GM23338 (cell line): Measurements from ENCODE around the gene INPP5A. TPM values are rescaled to one million over a fixed set of nuclear protein-coding genes. Genes with fewer than 3 reads are reported as not detected.

Source experiments
- ATAC-seq: fragments of 200-7000 bp; cut with Tn5 transposase; 3 replicates; pipeline ENCODE4 v1.9.1; 2020
- DNase-seq: peaks from one replicate; pipeline ENCODE4 v3.0.0-alpha.2; 2015; ENCODE audit warnings: low spot score
- H2AFZ ChIP-seq: fragments of 200-600 bp; sonication (generic); 2 replicates; pipeline ENCODE4 v1.8.0; 2016; ENCODE audit warnings: antibody characterized with exemption, mild to moderate bottlenecking, moderate library complexity
- H3F3A ChIP-seq: fragments of 200-600 bp; sonication (generic); replicated peaks from 2 replicates; pipeline ENCODE4 v1.8.0; 2017; ENCODE audit warnings: antibody characterized with exemption, mixed run types, low read depth
- H3K27ac ChIP-seq: fragments of 200-600 bp; sonication (generic); 2 replicates; pipeline ENCODE4 v1.6.1; 2016; ENCODE audit warnings: low read depth
- H3K27me3 ChIP-seq: fragments of 200-600 bp; sonication (generic); 2 replicates; pipeline ENCODE4 v1.8.0; 2016; ENCODE audit warnings: mild to moderate bottlenecking, mixed run types, moderate library complexity; ENCODE audit not compliant: insufficient read depth
- H3K36me3 ChIP-seq: fragments of 200-600 bp; sonication (generic); 2 replicates; pipeline ENCODE4 v1.8.0; 2016; ENCODE audit warnings: mild to moderate bottlenecking; ENCODE audit not compliant: insufficient read depth
- H3K4me1 ChIP-seq: fragments of 200-600 bp; sonication (generic); 2 replicates; pipeline ENCODE4 v1.8.0; 2016; ENCODE audit warnings: mild to moderate bottlenecking, moderate library complexity; ENCODE audit not compliant: insufficient read depth
- H3K4me2 ChIP-seq: fragments of 200-600 bp; sonication (generic); 2 replicates; pipeline ENCODE4 v1.7.1; 2017; ENCODE audit warnings: mixed run types
- H3K4me3 ChIP-seq: fragments of 200-600 bp; sonication (generic); 2 replicates; pipeline ENCODE4 v1.6.1; 2016; ENCODE audit warnings: mixed run types
- H3K79me2 ChIP-seq: fragments of 200-600 bp; sonication (generic); replicated peaks from 2 replicates; pipeline ENCODE4 v1.8.0; 2017; ENCODE audit warnings: mild to moderate bottlenecking; ENCODE audit not compliant: insufficient read depth
- H3K9me2 ChIP-seq: fragments of 200-600 bp; sonication (generic); 2 replicates; pipeline ENCODE4 v1.8.0; 2017; ENCODE audit not compliant: insufficient read depth
- H4K20me1 ChIP-seq: fragments of 200-600 bp; sonication (generic); replicated peaks from 2 replicates; pipeline ENCODE4 v1.8.0; 2017; ENCODE audit warnings: mild to moderate bottlenecking; ENCODE audit not compliant: insufficient read depth
- H3K27ac Mint-ChIP-seq: 2 replicates; pipeline ENCODE4 v1.8.0; 2020; ENCODE audit warnings: inconsistent platforms, mild to moderate bottlenecking, moderate library complexity, mixed read lengths
- H3K27me3 Mint-ChIP-seq: 3 replicates; pipeline ENCODE4 v1.8.0; 2022; ENCODE audit warnings: low read depth, mild to moderate bottlenecking, moderate library complexity, mixed read lengths, inconsistent platforms; ENCODE audit not compliant: insufficient read depth, poor library complexity
- H3K36me3 Mint-ChIP-seq: 3 replicates; pipeline ENCODE4 v1.8.0; 2021; ENCODE audit warnings: low read depth, mild to moderate bottlenecking, inconsistent platforms, moderate library complexity, mixed read lengths
- H3K4me1 Mint-ChIP-seq: 3 replicates; pipeline ENCODE4 v1.8.0; 2020; ENCODE audit warnings: mild to moderate bottlenecking, inconsistent platforms, mixed read lengths
- H3K4me3 Mint-ChIP-seq: 3 replicates; pipeline ENCODE4 v1.8.0; 2021; ENCODE audit warnings: moderate library complexity, mild to moderate bottlenecking, inconsistent platforms, mixed read lengths
- H3K9me3 Mint-ChIP-seq: 3 replicates; pipeline ENCODE4 v1.8.0; 2020; ENCODE audit warnings: moderate library complexity, mild to moderate bottlenecking, inconsistent platforms, mixed read lengths
- CREB1 ChIP-seq: fragments of 250-450 bp; sonication (Bioruptor Pico); IDR thresholded peaks from 2 replicates; pipeline ENCODE4 v1.5.0; 2020; ENCODE audit warnings: low read depth, mild to moderate bottlenecking, moderate library complexity
- CTCF ChIP-seq, 2 experiments: fragments of 200-600 bp in 1 of 2; sonication (generic) in 1 of 2; conservative IDR thresholded peaks; 2 replicates each; pipeline versions ENCODE4 v1.5.1 to v1.6.1; 2016 to 2017; ENCODE audit warnings: antibody characterized with exemption in 2 of 2, low read depth in 2 of 2, mild to moderate bottlenecking in 2 of 2, moderate library complexity in 1 of 2
- EZH2 ChIP-seq: fragments of 200-600 bp; sonication (generic); IDR thresholded peaks from one replicate; pipeline ENCODE4 v1.8.0; 2017; ENCODE audit warnings: antibody characterized with exemption, mild to moderate bottlenecking, low read depth; ENCODE audit not compliant: unreplicated experiment
- EZH2phosphoT487 ChIP-seq: fragments of 200-600 bp; sonication (generic); IDR thresholded peaks from one replicate; pipeline ENCODE4 v1.8.1; 2018; ENCODE audit warnings: antibody characterized with exemption; ENCODE audit not compliant: unreplicated experiment
- JUNB ChIP-seq: IDR thresholded peaks from one replicate; pipeline ENCODE4 v1.6.1; 2016; ENCODE audit warnings: antibody characterized with exemption; ENCODE audit not compliant: unreplicated experiment
- NANOG ChIP-seq: IDR thresholded peaks from 2 replicates; pipeline ENCODE4 v1.6.1; 2016; ENCODE audit warnings: antibody characterized with exemption, borderline replicate concordance
- POLR2AphosphoS5 ChIP-seq: IDR thresholded peaks from 2 replicates; pipeline ENCODE4 v1.6.1; 2016; ENCODE audit warnings: antibody characterized with exemption, low read depth
- STAT1 ChIP-seq: IDR thresholded peaks from one replicate; pipeline ENCODE4 v1.6.1; 2016; ENCODE audit warnings: antibody characterized with exemption; ENCODE audit not compliant: unreplicated experiment
- ZNF114 ChIP-seq: fragments of 250-450 bp; sonication (Bioruptor Pico); IDR thresholded peaks from 2 replicates; pipeline ENCODE4 v1.5.0; 2020; ENCODE audit warnings: mild to moderate bottlenecking, moderate library complexity
- ZNF331 ChIP-seq: fragments of 250-450 bp; sonication (Bioruptor Pico); IDR thresholded peaks from 2 replicates; pipeline ENCODE4 v1.5.0; 2020; ENCODE audit warnings: low read depth, mild to moderate bottlenecking, moderate library complexity
- polyA plus RNA-seq: library from polyadenylated mRNA; unstranded; fragments of >200 nt; fragmentation: Nextera tagmentation; extraction: Ambion mirVana; gene quantifications from 2 replicates; pipeline ENCODE4 v1.2.1, GENCODE V29; 2016
- total RNA-seq: library from RNA; depleted of rRNA; stranded (reverse); fragments of >200 nt; shearing (Covaris generic); gene quantifications from 2 replicates; pipeline ENCODE4 v1.2.3, GENCODE V29; 2014
- TF ChIP-seq, protein P1 (sequence below): IDR thresholded peaks from 2 replicates; pipeline ENCODE4 v1.6.1; 2016; ENCODE audit warnings: antibody characterized with exemption
- TF ChIP-seq, protein P2 (sequence below): fragments of 250-450 bp; sonication (Bioruptor Pico); IDR thresholded peaks from 2 replicates; pipeline ENCODE4 v1.5.0; 2020; ENCODE audit warnings: mild to moderate bottlenecking, moderate library complexity

The INPP5A gene
- total and polyA plus RNA-seq, 2 experiments from 2014 or later: 5.9 to 40.6 TPM

- H2AFZ ChIP-seq: no peak overlapping the region
Measured at GRCh38 chr10:132607491-132607890, 69.9 kb downstream of the INPP5A start.

GRCh38 chr10:132607961-132608495 is 70.4 kb downstream of the INPP5A start:
- Histone ChIP-seq H3K27ac (no peak overlapping the region), H3F3A (no peaks in the 10 kb centered on the region), H2AFZ (no peak overlapping the region), H4K20me1 (peaks cover 3% of the 10 kb centered on the region; the same call in 1 of the 2 replicates), H3K9me2 (no peaks in the 10 kb centered on the region), H3K4me1 (no peaks in the 10 kb centered on the region), H3K4me3 (no peak overlapping the region), H3K27me3 (no peaks in the 10 kb centered on the region), H3K4me2 (no peak overlapping the region), H3K36me3 (no peaks in the 10 kb centered on the region), H3K79me2 (no peaks in the 10 kb centered on the region; the same call in 1 of the 2 replicates)
- Mint-ChIP-seq H3K9me3 (peaks cover 12% of the 10 kb centered on the region), H3K4me3 (no peak overlapping the region), H3K4me1 (peaks cover 9% of the 10 kb centered on the region; the same call in 2 of the 3 replicates), H3K27me3 (peaks cover 12% of the 10 kb centered on the region), H3K27ac (no peak overlapping the region), H3K36me3 (peaks cover 11% of the 10 kb centered on the region)
- ATAC-seq (peak; percentile 15; the same call in 1 of the 3 replicates), DNase-seq (no peak)
- no peak for TF ChIP-seq CTCF (conservative IDR thresholded peaks at IDR 0.05; ENCODE audit: low read depth in 2 of 2)
- no peak for TF ChIP-seq NANOG
- TF ChIP-seq, protein P1, sequence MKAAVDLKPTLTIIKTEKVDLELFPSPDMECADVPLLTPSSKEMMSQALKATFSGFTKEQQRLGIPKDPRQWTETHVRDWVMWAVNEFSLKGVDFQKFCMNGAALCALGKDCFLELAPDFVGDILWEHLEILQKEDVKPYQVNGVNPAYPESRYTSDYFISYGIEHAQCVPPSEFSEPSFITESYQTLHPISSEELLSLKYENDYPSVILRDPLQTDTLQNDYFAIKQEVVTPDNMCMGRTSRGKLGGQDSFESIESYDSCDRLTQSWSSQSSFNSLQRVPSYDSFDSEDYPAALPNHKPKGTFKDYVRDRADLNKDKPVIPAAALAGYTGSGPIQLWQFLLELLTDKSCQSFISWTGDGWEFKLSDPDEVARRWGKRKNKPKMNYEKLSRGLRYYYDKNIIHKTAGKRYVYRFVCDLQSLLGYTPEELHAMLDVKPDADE: no peak
- TF ChIP-seq, protein P2, sequence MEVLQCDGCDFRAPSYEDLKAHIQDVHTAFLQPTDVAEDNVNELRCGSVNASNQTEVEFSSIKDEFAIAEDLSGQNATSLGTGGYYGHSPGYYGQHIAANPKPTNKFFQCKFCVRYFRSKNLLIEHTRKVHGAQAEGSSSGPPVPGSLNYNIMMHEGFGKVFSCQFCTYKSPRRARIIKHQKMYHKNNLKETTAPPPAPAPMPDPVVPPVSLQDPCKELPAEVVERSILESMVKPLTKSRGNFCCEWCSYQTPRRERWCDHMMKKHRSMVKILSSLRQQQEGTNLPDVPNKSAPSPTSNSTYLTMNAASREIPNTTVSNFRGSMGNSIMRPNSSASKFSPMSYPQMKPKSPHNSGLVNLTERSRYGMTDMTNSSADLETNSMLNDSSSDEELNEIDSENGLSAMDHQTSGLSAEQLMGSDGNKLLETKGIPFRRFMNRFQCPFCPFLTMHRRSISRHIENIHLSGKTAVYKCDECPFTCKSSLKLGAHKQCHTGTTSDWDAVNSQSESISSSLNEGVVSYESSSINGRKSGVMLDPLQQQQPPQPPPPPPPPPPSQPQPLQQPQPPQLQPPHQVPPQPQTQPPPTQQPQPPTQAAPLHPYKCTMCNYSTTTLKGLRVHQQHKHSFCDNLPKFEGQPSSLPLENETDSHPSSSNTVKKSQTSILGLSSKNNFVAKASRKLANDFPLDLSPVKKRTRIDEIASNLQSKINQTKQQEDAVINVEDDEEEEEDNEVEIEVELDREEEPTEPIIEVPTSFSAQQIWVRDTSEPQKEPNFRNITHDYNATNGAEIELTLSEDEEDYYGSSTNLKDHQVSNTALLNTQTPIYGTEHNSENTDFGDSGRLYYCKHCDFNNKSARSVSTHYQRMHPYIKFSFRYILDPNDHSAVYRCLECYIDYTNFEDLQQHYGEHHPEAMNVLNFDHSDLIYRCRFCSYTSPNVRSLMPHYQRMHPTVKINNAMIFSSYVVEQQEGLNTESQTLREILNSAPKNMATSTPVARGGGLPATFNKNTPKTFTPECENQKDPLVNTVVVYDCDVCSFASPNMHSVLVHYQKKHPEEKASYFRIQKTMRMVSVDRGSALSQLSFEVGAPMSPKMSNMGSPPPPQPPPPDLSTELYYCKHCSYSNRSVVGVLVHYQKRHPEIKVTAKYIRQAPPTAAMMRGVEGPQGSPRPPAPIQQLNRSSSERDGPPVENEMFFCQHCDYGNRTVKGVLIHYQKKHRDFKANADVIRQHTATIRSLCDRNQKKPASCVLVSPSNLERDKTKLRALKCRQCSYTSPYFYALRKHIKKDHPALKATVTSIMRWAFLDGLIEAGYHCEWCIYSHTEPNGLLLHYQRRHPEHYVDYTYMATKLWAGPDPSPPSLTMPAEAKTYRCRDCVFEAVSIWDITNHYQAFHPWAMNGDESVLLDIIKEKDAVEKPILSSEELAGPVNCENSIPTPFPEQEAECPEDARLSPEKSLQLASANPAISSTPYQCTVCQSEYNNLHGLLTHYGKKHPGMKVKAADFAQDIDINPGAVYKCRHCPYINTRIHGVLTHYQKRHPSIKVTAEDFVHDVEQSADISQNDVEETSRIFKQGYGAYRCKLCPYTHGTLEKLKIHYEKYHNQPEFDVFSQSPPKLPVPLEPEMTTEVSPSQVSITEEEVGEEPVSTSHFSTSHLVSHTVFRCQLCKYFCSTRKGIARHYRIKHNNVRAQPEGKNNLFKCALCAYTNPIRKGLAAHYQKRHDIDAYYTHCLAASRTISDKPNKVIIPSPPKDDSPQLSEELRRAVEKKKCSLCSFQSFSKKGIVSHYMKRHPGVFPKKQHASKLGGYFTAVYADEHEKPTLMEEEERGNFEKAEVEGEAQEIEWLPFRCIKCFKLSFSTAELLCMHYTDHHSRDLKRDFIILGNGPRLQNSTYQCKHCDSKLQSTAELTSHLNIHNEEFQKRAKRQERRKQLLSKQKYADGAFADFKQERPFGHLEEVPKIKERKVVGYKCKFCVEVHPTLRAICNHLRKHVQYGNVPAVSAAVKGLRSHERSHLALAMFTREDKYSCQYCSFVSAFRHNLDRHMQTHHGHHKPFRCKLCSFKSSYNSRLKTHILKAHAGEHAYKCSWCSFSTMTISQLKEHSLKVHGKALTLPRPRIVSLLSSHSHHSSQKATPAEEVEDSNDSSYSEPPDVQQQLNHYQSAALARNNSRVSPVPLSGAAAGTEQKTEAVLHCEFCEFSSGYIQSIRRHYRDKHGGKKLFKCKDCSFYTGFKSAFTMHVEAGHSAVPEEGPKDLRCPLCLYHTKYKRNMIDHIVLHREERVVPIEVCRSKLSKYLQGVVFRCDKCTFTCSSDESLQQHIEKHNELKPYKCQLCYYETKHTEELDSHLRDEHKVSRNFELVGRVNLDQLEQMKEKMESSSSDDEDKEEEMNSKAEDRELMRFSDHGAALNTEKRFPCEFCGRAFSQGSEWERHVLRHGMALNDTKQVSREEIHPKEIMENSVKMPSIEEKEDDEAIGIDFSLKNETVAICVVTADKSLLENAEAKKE (CRISPR knock-in tag): no peak
- no peak for TF ChIP-seq JUNB
- no peak for TF ChIP-seq EZH2
- no peak for TF ChIP-seq ZNF331 (CRISPR knock-in tag)
- no peak for TF ChIP-seq POLR2AphosphoS5
- no peak for TF ChIP-seq ZNF114

More at GRCh38 chr10:132607491-132607890, 69.9 kb downstream of the INPP5A start:
- Mint-ChIP-seq H3K27ac (no peak overlapping the region), H3K4me3 (no peak overlapping the region), H3K36me3 (peaks cover 13% of the 10 kb centered on the region), H3K27me3 (peaks cover 8% of the 10 kb centered on the region), H3K9me3 (peaks cover 12% of the 10 kb centered on the region), H3K4me1 (peaks cover 6% of the 10 kb centered on the region; the same call in 2 of the 3 replicates)
- no peaks in the 10 kb centered on the region for H3K36me3 ChIP-seq
- no peak overlapping the region for H3K27ac ChIP-seq
- no peaks in the 10 kb centered on the region; the same call in 1 of the 2 replicates for H3K79me2 ChIP-seq
- peaks cover 3% of the 10 kb centered on the region; the same call in 1 of the 2 replicates for H4K20me1 ChIP-seq
- no peak overlapping the region for H3K4me2 ChIP-seq
- no peaks in the 10 kb centered on the region for H3K4me1 ChIP-seq
- TF ChIP-seq ZNF114 (no peak), CREB1 (CRISPR knock-in tag) (no peak), POLR2AphosphoS5 (no peak), STAT1 (no peak), EZH2phosphoT487 (no peak), ZNF331 (CRISPR knock-in tag) (no peak)
- no peaks in the 10 kb centered on the region for H3F3A ChIP-seq
- DNase-seq: no peak
- H3K9me2 ChIP-seq: no peaks in the 10 kb centered on the region
- no peaks in the 10 kb centered on the region for H3K27me3 ChIP-seq
- H3K4me3 ChIP-seq: no peak overlapping the region
- ATAC-seq: peak; percentile 20; the same call in 2 of the 3 replicates
